OCI-LY3 (cell line): ENCODE results near the gene MBTD1.
"Not testable (repeated sequence)": the region's sequence is repeated elsewhere in the genome, so short reads cannot be mapped to it uniquely, and the experiment has no call there.

ENCODE experiments used
- H2AFZ ChIP-seq: fragments of 200-600, 300-600 bp; shearing (Covaris generic); 2 replicates; pipeline ENCODE4 v1.6.0; 2014; ENCODE audit warnings: antibody characterized with exemption, low read depth, low read length
- H3K27ac ChIP-seq: fragments of 200-600, 300-600 bp; sonication (generic); 2 replicates; pipeline ENCODE4 v1.5.1; 2014; ENCODE audit warnings: mild to moderate bottlenecking, low read length, moderate library complexity, mixed read lengths
- H3K27me3 ChIP-seq: fragments of 200-600, 300-600 bp; sonication (generic); 2 replicates; pipeline ENCODE4 v1.6.1; 2014; ENCODE audit warnings: low read depth, low read length, mixed read lengths
- H3K36me3 ChIP-seq: fragments of 200-600, 300-600 bp; sonication (generic); replicated peaks from 2 replicates; pipeline ENCODE3; 2014; ENCODE audit warnings: low read depth, low read length, mixed read lengths
- H3K4me1 ChIP-seq: fragments of 300-600, 200-600 bp; sonication (generic); 2 replicates; pipeline ENCODE4 v1.6.1; 2014; ENCODE audit warnings: low read length, mixed read lengths
- H3K4me2 ChIP-seq: fragments of 200-600, 300-600 bp; sonication (generic); 2 replicates; pipeline ENCODE4 v1.6.1; 2014; ENCODE audit warnings: low read length, mixed read lengths
- H3K4me3 ChIP-seq: fragments of 300-600, 200-600 bp; sonication (generic); 2 replicates; pipeline ENCODE4 v1.5.1; 2014; ENCODE audit warnings: antibody characterized with exemption, mild to moderate bottlenecking, low read length, moderate library complexity
- H3K79me2 ChIP-seq: fragments of 300-600, 200-600 bp; shearing (Covaris generic); 2 replicates; pipeline ENCODE4 v1.6.1; 2014; ENCODE audit warnings: mild to moderate bottlenecking, low read length, mixed read lengths
- H3K9ac ChIP-seq: fragments of 300-600, 200-600 bp; shearing (Covaris generic); 2 replicates; pipeline ENCODE4 v1.6.0; 2014; ENCODE audit warnings: mild to moderate bottlenecking, low read length, moderate library complexity
- H3K9me3 ChIP-seq: fragments of 200-600, 300-600 bp; shearing (Covaris generic); 2 replicates; pipeline ENCODE4 v1.6.1; 2014; ENCODE audit warnings: low read length, mixed read lengths; ENCODE audit not compliant: insufficient read depth
- H4K20me1 ChIP-seq: fragments of 200-600, 300-600 bp; sonication (generic); 2 replicates; pipeline ENCODE4 v1.6.1; 2016; ENCODE audit warnings: low read length, mixed read lengths; ENCODE audit not compliant: insufficient read depth
- EZH2phosphoT487 ChIP-seq: fragments of 200-600 bp; shearing (Covaris generic); IDR thresholded peaks from 2 replicates; pipeline ENCODE4 v1.6.1; 2018; ENCODE audit warnings: antibody characterized with exemption, mixed run types, low read depth
- TF ChIP-seq, protein P1 (sequence below): fragments of 200-600, 300-600 bp; sonication (generic); IDR thresholded peaks from 2 replicates; pipeline ENCODE4 v1.5.1; 2014; ENCODE audit warnings: antibody characterized with exemption, low read length, low read depth

Gene MBTD1

GRCh38 chr17:51184124-51184523, 75.7 kb downstream of the MBTD1 start:
- H3K9me3 ChIP-seq: no peaks in the 10 kb centered on the region
- H3K9ac ChIP-seq: no peak overlapping the region
- H3K36me3 ChIP-seq: peaks cover 49% of the 10 kb centered on the region
- 0 out of 2 replicates have a peak, but pooled peaks cover 3% of the 10 kb centered on the region for H4K20me1 ChIP-seq
- H3K4me2 ChIP-seq: no peak overlapping the region
- no peak overlapping the region for H2AFZ ChIP-seq
- H3K4me1 ChIP-seq: peaks cover 3% of the 10 kb centered on the region; the same call in 1 of the 2 replicates
- no peak overlapping the region for H3K4me3 ChIP-seq
- no peak overlapping the region for H3K27ac ChIP-seq
- H3K79me2 ChIP-seq: no peaks in the 10 kb centered on the region
- no peak for TF ChIP-seq EZH2phosphoT487
- TF ChIP-seq, protein P1, sequence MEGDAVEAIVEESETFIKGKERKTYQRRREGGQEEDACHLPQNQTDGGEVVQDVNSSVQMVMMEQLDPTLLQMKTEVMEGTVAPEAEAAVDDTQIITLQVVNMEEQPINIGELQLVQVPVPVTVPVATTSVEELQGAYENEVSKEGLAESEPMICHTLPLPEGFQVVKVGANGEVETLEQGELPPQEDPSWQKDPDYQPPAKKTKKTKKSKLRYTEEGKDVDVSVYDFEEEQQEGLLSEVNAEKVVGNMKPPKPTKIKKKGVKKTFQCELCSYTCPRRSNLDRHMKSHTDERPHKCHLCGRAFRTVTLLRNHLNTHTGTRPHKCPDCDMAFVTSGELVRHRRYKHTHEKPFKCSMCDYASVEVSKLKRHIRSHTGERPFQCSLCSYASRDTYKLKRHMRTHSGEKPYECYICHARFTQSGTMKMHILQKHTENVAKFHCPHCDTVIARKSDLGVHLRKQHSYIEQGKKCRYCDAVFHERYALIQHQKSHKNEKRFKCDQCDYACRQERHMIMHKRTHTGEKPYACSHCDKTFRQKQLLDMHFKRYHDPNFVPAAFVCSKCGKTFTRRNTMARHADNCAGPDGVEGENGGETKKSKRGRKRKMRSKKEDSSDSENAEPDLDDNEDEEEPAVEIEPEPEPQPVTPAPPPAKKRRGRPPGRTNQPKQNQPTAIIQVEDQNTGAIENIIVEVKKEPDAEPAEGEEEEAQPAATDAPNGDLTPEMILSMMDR: no peak
- H3K27me3 ChIP-seq: no peaks in the 10 kb centered on the region

GRCh38 chr17:51180486-51180885, 79.4 kb downstream of the MBTD1 start:
- H3K4me3 ChIP-seq: no peak overlapping the region
- no peaks in the 10 kb centered on the region for H3K27me3 ChIP-seq
- H3K36me3 ChIP-seq: peaks cover 41% of the 10 kb centered on the region
- TF ChIP-seq, protein P1: no peak
- no peak for TF ChIP-seq EZH2phosphoT487
- H2AFZ ChIP-seq: no peak overlapping the region
- H3K4me2 ChIP-seq: no peak overlapping the region
- no peaks in the 10 kb centered on the region for H3K9me3 ChIP-seq
- H3K79me2 ChIP-seq: no peaks in the 10 kb centered on the region
- H3K27ac ChIP-seq: no peak overlapping the region
- H4K20me1 ChIP-seq: 0 out of 2 replicates have a peak, but pooled peaks cover 2% of the 10 kb centered on the region
- H3K9ac ChIP-seq: no peak overlapping the region
- peaks cover 3% of the 10 kb centered on the region; the same call in 1 of the 2 replicates for H3K4me1 ChIP-seq

GRCh38 chr17:51172030-51172429, 87.8 kb downstream of the MBTD1 start:
- not testable (repeated sequence) for H3K4me3 ChIP-seq, H3K4me2 ChIP-seq, H3K27ac ChIP-seq, H3K9me3 ChIP-seq, H3K27me3 ChIP-seq, H2AFZ ChIP-seq, H4K20me1 ChIP-seq, H3K9ac ChIP-seq, H3K4me1 ChIP-seq
- Histone ChIP-seq H3K79me2 (peaks cover 26% of the 10 kb centered on the region), H3K36me3 (peaks cover 38% of the 10 kb centered on the region)

GRCh38 chr17:51170736-51171135, 89.1 kb downstream of the MBTD1 start:
- Histone ChIP-seq H3K79me2 (peaks cover 36% of the 10 kb centered on the region), H2AFZ (no peak overlapping the region), H3K36me3 (peaks cover 38% of the 10 kb centered on the region), H3K9me3 (no peaks in the 10 kb centered on the region), H3K4me2 (no peak overlapping the region), H3K27me3 (no peaks in the 10 kb centered on the region), H3K4me3 (no peak overlapping the region), H3K9ac (no peak overlapping the region), H3K4me1 (peaks cover 6% of the 10 kb centered on the region), H4K20me1 (no peaks in the 10 kb centered on the region), H3K27ac (no peak overlapping the region)
- TF ChIP-seq, protein P1: no peak
- no peak for TF ChIP-seq EZH2phosphoT487

- TF ChIP-seq, protein P1: no peak
- TF ChIP-seq EZH2phosphoT487: no peak
- H3K27ac ChIP-seq: no peak overlapping the region
- H3K27me3 ChIP-seq: no peaks in the 10 kb centered on the region
- H3K4me1 ChIP-seq: peaks cover 15% of the 10 kb centered on the region
- H2AFZ ChIP-seq: no peak overlapping the region
- no peak overlapping the region for H3K4me3 ChIP-seq
- H3K4me2 ChIP-seq: no peak overlapping the region
- H3K79me2 ChIP-seq: peaks cover 38% of the 10 kb centered on the region
- no peaks in the 10 kb centered on the region for H3K9me3 ChIP-seq
- H3K9ac ChIP-seq: no peak overlapping the region
- H3K36me3 ChIP-seq: peaks cover 38% of the 10 kb centered on the region
- H4K20me1 ChIP-seq: no peaks in the 10 kb centered on the region
Measured at GRCh38 chr17:51169340-51169739, 90.5 kb downstream of the MBTD1 start.
